Lung (tissue), 12 donors: ENCODE data around the gene NECAP2. TPM values are rescaled to one million over a fixed set of nuclear protein-coding genes. Genes with fewer than 3 reads are reported as not detected.

Source experiments
- ATAC-seq: fragments of 200-7000 bp; cut with Tn5 transposase; one replicate; pipeline ENCODE4 v1.9.1; 2020; ENCODE audit warnings: moderate number of reproducible peaks; ENCODE audit not compliant: insufficient read depth, low FRiP score
- DNase-seq, 3 donors: peaks; one replicate each; pipeline ENCODE4 v3.0.0-alpha.2; 2013 to 2017
- H3K27ac ChIP-seq, 2 donors: one replicate each; pipeline ENCODE4 v1.5.1; 2013; ENCODE audit warnings: mild to moderate bottlenecking in 2 of 2, moderate library complexity in 2 of 2, control low read depth in 1 of 2, inconsistent platforms in 1 of 2, low read depth in 1 of 2, low read length in 1 of 2
- H3K27me3 ChIP-seq, 3 donors: one replicate each; pipeline ENCODE4 v1.5.1; 2013; ENCODE audit warnings: low read length in 2 of 3; ENCODE audit not compliant: control insufficient read depth in 3 of 3, insufficient read depth in 3 of 3
- H3K36me3 ChIP-seq, 4 donors: one replicate each; pipeline ENCODE4 v1.5.1; 2013; ENCODE audit warnings: low read length in 4 of 4, mild to moderate bottlenecking in 1 of 4, moderate library complexity in 1 of 4; ENCODE audit not compliant: control insufficient read depth in 4 of 4, insufficient read depth in 4 of 4
- H3K4me1 ChIP-seq, 5 donors: one replicate each; pipeline ENCODE4 v1.5.1; 2013; ENCODE audit warnings: low read length in 5 of 5, mild to moderate bottlenecking in 2 of 5, moderate library complexity in 1 of 5; ENCODE audit not compliant: control insufficient read depth in 5 of 5, insufficient read depth in 5 of 5
- H3K4me3 ChIP-seq: one replicate; pipeline ENCODE4 v1.5.1; 2013; ENCODE audit warnings: mild to moderate bottlenecking, control low read depth, moderate library complexity
- H3K9ac ChIP-seq, 2 donors: one replicate each; pipeline ENCODE4 v1.5.1; 2013; ENCODE audit warnings: low read length in 2 of 2, control low read depth in 1 of 2; ENCODE audit not compliant: insufficient read depth in 1 of 2
- H3K9me3 ChIP-seq, 4 donors: one replicate each; pipeline ENCODE4 v1.5.1; 2013; ENCODE audit warnings: low read length in 3 of 4, mild to moderate bottlenecking in 1 of 4, moderate library complexity in 1 of 4; ENCODE audit not compliant: control insufficient read depth in 4 of 4, insufficient read depth in 3 of 4
- WGBS, 2 donors: extraction: QIAGEN DNeasy Blood & Tissue Kit; methylation state at CpG; one replicate each; pipeline ENCODE4 v1.1.7; 2013; 5-methylcytosine and 5-hydroxymethylcytosine counted together
- polyA plus RNA-seq, 2 donors: library from polyadenylated mRNA; stranded (reverse); fragments of 200-250 nt; gene quantifications; one replicate each; pipeline ENCODE4 v1.2.1, GENCODE V29; 2013
- total RNA-seq, 2 donors: library from RNA; depleted of rRNA in 1 of 2; stranded (reverse); fragments of >200 nt in 1 of 2; gene quantifications; one replicate each; pipeline ENCODE4 v1.2.1, GENCODE V29; 2014 to 2021
- TF ChIP-seq, protein P1 (sequence below): IDR thresholded peaks from 2 replicates; pipeline ENCODE4 v1.5.1; 2012; ENCODE audit warnings: mild to moderate bottlenecking; ENCODE audit errors: control extremely low read depth, extremely low read depth
- donor health status: control.
- donor health status: control.
- donor health status: Bipolar disorder and iron deficiency.
- donor health status: healthy.
- donor health status: DM: yes; HTN: yes; CAD: no.

NECAP2 gene
- total and polyA plus RNA-seq, 4 donors, result 42.8 to 83.8 (median 76.9) TPM

DNA sequence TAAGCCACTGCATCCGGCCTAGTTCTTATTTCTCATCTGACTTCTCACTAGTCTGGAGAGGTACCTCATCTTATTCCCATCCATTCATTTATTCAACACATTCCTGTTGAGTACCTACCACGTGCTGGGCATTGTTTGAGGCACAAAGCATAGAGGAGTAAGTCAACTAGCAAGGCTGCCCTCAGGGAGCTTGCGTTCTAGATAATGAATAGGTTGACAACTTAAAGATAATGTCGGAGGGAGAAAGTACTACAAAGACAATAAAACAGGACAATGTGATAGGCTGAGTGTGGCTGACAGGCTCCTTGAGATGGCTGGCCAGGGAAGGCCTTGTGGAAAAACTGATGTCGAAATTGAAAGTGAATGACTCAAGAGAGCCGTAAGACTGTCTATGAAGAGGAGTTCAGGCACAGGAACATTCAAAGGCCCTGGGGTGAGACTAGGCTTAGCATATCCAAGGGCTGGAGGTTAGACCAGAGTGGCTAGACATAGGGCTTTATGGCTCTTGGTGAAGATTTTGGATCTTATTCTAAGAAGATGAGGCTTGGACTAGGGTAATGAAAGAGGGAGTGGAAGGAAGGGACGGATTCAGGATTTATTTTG lies 21.6 kb upstream of the NECAP2 start:
- Histone ChIP-seq H3K27ac (no peak overlapping the region), H3K27me3 (peaks cover 0 to 8% (median 0%) of the 10 kb centered on the region in 3 donors), H3K36me3 (no peaks in the 10 kb centered on the region), H3K4me3 (no peak overlapping the region), H3K9ac (no peak overlapping the region), H3K4me1 (no peaks in the 10 kb centered on the region), H3K9me3 (no peaks in the 10 kb centered on the region)
- DNase-seq (no peak), ATAC-seq (no peak)
- TF ChIP-seq, protein P1, sequence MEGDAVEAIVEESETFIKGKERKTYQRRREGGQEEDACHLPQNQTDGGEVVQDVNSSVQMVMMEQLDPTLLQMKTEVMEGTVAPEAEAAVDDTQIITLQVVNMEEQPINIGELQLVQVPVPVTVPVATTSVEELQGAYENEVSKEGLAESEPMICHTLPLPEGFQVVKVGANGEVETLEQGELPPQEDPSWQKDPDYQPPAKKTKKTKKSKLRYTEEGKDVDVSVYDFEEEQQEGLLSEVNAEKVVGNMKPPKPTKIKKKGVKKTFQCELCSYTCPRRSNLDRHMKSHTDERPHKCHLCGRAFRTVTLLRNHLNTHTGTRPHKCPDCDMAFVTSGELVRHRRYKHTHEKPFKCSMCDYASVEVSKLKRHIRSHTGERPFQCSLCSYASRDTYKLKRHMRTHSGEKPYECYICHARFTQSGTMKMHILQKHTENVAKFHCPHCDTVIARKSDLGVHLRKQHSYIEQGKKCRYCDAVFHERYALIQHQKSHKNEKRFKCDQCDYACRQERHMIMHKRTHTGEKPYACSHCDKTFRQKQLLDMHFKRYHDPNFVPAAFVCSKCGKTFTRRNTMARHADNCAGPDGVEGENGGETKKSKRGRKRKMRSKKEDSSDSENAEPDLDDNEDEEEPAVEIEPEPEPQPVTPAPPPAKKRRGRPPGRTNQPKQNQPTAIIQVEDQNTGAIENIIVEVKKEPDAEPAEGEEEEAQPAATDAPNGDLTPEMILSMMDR, result no peak
- WGBS, 2 donors, result 83 to 91% methylated on average over 7 of the region's 7 CpGs

GRCh38 chr1:16420424-16421118 lies 20.0 kb upstream of the NECAP2 start:
- Histone ChIP-seq H3K4me3 (no peak overlapping the region), H3K36me3 (no peaks in the 10 kb centered on the region), H3K9ac (no peak overlapping the region), H3K27me3 (peaks cover 0 to 8% (median 0%) of the 10 kb centered on the region in 3 donors), H3K4me1 (no peaks in the 10 kb centered on the region), H3K9me3 (no peaks in the 10 kb centered on the region), H3K27ac (no peak overlapping the region)
- WGBS, 2 donors, result 64 to 66% methylated on average over 9 of the region's 9 CpGs
- TF ChIP-seq, protein P1, result no peak
- DNase-seq, result no peak
- no peak for ATAC-seq

DNA sequence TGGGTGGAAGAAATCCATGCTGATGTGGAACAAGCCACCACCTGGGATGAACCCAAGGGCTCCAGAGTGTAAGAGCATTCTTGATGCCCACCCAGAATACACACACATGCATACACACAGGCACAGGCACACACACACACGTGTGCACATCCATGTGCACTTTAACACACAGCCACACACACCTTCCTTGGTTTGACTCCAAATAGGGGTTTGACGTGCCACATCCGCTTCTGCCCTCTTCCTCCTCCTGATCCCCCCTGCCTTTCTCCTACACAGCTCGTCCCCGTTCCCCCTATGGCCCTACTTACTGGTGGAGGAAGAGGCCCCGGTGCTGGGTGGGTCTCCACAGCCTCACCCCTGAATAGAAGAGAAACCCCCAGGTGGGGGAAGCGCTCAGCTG lies 19.3 kb upstream of the NECAP2 start:
- H3K4me1 ChIP-seq, result no peaks in the 10 kb centered on the region
- peak overlapping the region in 1 of 2 donors; percentile 11 for H3K27ac ChIP-seq
- TF ChIP-seq, protein P1, result no peak
- DNase-seq (no peak), ATAC-seq (no peak)
- 72 to 82% methylated on average over 7 of the region's 7 CpGs for WGBS, 2 donors
- H3K4me3 ChIP-seq, result no peak overlapping the region
- H3K36me3 ChIP-seq, result no peaks in the 10 kb centered on the region
- no peaks in the 10 kb centered on the region for H3K9me3 ChIP-seq
- H3K9ac ChIP-seq, result no peak overlapping the region
- peaks cover 0 to 8% (median 0%) of the 10 kb centered on the region in 3 donors for H3K27me3 ChIP-seq
